Fibroblast of the conjunctiva (primary cell): Measurements from ENCODE around the gene SPACA4.

Experiments used
- DNase-seq: peaks from one replicate; pipeline ENCODE4 v3.0.0-alpha.2; 2010; ENCODE audit warnings: low read depth

Gene SPACA4

DNA sequence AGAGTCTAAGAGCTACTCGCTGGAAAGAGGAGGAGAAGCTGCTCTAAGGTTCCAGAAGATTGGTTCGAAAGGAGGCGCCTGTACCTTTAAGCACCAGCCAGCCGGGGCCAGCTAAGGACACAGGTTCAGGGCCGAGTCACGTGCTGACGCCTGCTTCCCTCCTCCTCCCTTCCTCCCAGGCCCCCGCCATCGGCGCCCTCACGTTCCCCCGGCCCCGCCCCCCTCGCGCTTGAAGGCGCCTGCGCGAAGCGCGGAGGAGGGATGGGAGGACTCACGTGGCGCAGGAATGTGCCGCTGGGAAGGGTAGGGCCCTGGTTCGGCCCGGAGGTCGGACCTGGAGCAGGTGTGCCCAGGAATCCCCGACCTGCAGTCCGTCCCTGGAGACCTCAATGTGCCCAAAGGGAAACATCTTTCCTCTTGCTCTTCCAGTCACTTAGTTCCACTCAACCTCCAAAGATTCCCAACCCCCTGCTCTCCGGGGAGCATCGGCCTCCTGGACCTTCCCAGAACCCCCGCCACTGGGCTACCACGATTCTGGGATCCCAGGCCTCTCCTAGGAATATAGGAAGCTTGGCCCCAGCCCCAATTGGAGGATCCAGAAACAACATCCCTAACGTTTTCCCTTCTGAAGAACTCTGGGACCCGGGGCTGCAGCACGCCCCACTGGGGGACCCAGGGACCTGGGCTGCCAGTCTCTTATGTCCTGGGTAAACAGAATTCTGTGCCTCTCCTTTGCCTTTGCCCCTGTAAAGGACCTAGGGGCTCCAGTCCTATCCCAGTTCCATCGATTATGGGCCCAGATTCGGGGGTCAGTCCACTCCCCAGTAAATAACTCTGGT, 28.1 kb downstream of the SPACA4 start:
- peak; percentile 95 for DNase-seq

DNA sequence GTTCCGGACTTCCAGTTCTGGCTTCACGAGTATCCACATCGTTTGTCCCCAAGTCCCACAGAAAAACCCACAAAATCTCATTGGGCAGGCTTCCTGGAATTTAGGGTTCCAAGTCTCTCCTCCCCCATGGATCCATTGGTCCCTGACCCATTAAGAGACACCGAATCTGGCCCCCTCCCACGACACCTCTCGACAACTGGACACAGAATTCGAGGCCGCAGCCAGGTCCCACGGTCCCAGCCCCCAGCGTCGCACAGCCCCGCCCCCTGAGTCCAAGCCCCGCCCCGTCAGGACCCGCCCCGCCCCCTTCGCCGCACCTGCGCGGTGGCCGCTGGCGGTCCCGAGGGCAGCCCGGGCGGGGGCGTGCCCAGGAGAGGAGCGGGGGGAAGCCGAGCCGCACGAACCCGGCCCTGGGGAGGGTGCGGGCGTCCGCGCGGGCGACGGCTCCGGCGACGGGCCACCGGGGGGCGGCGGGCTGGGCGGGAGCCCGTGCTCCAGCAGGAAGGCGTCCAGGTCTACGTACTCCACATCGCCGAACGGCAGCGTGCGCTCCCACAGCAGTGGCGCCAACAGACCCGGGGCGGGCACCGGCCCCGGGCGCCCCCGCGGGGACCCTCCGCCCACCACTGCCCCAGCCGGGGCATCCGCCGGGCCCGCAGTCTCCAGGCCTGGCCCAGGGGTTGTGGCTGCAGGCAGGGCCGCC, 28.9 kb downstream of the SPACA4 start:
- no peak for DNase-seq

DNA sequence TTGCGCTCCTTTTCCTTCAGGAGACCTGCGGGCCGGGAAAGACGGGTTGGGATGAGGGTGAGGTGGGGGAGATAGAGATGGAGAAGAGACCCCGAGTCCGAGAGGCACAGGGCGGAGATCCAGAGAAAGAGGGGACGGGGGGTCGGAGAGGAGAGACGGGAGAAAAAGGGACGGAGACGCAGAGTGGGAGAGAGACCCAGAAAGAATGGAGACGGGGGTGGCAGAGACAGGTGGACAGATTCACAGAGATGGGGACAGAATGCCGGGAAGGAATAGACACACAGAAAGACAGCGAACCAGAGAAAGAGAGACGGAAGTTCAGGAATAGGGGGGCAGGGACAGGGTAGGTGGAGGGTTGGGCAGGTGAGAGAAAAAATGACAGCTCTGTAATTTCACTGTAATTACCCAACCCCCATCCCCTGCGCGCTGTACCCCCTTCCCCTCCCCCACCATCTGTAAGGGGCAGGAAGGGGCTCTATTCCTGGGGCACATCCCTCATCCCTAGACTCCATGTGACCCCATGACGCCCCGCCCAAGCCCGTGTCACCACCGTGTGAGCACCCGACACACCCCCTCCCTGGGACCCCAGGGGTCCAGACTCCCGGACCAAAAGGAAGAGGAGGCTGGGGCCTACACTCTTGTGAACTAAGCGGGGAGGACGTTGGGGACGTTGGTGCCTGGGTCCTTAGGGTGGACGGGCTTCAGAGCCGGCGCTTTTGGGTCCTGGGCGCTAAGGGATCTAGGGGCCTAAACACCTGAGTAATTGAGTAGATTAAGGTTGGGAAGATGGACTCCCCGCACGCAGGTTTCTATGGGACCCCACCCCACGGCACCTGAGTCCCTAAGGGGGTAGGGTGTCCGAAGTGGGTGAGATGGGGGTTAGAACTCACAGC, 29.7 kb downstream of the SPACA4 start:
- no peak for DNase-seq

DNA sequence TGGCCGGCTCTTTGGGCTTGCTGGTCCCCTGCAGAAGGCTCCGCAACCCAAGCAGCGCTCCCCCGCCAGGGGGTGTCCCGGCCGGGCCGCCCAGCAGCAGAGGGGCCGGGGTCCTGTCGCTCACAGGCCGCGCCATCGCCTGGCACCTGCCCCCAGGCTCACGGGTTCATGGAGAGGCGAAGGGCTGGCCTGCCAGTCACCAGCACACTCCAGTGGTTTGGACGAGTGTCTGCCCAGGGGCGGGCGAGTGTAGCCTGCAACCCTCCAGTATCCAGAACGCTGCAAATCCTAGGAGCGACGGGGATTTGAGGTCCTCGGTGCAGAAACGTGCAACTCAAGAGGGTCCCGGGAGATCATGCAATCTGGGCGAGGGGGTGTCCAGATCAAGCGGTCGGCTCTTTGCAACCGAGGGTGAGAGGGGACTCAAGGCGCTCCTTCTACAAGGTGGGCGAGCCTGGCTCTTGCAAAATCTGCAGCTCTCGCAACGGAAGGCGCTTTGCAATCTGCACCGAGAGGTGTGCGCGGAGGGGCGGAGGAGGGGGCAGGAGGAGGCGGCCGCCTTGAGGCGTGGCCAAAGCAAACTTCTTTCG, 30.4 kb downstream of the SPACA4 start, which contains the start of gene DBP:
Gene DBP, minus strand, starts transcription at position 521 of the 590 bp plus-strand sequence. Its CDS starts 385 bp downstream, at position 136.
- no peak for DNase-seq

DNA sequence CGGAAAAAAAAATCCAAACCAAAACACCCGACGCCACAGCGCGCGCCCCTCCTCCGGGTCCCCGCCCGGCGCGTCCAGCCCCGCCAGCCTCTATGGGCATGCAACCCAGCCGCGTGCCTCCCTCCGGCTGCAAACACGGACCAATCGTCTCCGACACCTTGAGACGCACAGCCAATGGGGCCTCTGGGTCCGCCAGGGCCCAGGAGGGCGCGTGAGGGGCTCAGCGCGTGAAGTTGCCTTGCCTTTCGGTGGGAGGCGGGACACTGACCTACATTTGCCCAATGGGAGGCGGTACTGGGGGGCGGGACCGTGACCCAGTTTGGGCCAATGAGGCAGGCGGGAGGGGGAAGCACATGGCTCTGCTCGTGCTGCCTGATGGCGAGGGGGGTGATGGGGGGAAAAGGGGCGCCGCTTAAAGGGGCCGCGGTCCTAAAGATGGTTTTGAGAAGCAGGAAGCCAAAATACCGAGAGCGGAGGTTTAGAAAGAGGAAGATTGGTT, 31.0 kb downstream of the SPACA4 start:
- peak; percentile 98 for DNase-seq

DNA sequence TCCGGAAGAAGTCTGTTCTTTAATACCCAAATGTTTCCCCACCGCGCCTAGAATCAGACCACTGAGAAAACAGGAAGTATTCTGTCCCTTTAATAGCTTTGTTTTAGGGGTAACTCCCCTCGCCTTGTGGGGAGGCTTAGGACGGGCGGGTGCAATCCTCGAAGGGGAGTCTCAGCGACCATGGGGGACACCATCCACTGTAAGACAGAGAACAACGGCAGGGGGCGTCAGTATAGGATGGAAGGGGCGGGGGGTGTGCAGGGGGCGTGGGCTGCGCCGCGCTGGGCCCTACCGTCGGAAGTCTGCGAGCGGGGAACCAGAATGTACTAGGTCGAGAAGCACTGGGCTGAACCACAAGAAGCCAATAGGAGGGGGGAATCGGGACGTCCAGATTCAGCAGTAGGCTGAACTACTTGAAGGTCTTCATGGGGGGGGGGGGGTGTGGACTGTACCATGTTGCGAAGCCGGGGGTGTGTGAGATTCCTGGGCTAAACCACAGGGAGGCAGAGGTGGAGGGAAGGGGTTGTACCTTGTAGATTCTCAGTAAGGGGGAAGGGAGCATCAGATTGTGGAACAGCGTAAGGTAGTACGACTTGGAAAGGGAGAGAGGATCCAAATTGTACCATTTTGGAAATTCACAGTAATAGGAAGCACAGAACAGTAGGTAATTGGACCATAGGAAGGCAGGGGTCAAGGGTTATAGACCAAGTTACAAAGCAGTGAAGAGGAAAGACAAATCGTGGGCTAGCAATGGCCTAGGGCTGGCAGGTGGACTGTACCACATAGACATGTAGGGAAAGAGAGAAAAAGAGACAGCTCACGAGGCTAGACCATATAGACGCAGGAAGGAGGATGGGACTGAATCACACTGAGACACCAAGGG, 31.6 kb downstream of the SPACA4 start:
- DNase-seq = peak; percentile 94

DNA sequence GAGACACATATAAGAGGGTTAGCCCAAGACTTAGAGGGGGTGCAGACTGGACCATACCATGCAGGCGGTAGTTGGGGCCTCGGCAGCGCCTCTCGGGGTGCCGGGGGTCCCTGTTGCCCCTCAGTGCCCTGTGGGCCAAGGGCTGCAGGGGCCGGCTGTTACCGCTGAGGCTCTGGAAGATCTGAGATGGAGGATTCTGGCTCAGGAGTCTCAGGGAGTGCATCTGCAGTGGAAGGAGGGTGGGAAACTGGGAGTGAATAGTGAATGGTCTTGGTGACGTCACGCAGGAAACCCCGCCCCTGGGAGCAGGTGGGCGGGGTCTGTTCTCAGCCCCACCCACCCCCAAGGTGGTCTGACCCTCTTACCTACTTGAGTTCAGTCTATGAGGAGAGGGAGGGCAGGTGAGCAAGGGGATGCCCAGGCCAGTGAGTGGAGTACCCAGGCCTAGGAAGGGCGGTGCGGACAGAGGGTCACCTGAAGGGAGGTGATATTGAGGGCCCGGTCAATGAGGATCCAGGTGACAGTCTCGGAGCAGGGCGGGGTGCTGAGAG, 32.4 kb downstream of the SPACA4 start:
- DNase-seq = no peak

DNA sequence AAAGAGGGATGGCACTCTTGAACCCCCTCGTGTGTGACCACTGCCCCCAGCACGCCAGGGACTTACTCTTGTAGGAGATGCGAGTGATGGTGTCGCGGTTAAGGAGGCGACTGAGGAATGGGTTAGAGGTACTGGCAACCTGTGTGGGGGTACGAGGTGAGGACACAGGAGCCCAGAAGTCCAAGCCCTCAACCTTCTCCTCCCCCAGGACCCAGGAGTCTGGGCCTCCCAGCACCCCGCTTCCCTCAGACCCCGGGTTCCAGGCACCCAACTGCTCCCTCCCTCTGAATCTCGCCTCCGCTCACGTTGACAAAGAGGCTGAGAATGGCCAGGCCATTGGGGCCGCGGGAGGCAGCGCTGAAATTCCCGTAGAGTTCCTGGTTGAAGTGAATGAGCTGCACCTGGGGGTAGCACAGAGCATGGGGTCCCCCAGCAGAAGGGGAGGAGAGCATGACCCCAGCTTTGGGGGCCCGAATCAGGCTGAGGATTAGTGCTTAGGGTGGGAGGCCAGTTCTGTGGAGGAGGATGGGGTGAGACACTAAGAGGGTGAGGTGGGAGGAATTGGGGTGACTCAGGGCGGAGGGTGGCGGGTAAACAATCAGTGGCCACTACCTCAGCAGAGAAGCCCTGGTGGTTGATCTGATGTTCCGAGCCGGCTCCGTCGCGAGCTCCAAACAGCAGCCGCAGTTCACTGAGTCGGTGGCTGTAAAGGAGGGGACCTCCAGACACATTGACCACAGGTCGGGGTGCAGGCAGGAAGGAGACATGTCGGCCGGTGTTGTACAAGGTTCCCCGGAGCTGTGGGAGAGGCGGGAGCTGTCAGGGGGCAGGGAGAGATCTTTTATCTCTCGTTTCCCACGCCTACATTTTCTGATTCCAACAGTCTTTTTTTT, 33.2 kb downstream of the SPACA4 start:
- no peak for DNase-seq

DNA sequence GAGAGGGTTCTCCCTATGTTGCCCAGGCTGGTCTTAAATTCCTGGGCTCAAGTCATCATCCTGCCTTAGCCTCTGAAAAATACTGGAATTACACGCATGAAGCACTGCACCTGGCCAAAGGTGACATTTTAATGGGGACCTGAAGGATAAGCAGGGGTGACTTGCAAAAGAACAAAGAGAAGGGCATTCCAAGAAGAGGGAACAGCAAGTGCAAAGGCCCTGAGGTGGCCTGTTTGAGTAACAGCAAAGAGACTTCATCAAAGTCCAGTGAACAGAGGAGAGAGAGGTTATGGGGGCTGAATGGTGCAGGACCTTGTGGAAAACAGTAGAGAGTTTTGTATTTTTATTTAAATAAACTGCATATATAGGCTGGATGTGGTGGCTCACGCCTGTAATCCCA, 35.3 kb downstream of the SPACA4 start:
- no peak for DNase-seq

DNA sequence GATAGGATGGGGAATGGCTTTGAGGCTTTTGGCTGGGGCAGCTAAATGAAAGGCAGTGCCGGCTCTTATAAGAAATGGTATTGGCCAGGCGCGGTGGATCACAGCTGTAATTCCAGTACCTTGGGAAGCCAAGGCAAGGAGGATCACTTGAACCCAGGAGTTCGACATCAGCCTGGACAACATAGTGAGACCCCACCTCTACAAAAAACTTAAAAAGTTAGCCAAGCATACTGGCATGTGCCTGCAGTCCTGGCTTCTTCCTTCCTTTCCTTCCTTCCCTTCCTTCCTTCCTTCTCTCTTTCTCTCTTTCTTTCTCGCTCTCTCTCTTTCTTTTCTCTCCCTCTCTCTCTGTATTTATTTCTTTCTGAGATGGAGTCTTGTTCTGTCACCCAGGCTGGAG, 36.3 kb downstream of the SPACA4 start:
- no peak for DNase-seq

DNA sequence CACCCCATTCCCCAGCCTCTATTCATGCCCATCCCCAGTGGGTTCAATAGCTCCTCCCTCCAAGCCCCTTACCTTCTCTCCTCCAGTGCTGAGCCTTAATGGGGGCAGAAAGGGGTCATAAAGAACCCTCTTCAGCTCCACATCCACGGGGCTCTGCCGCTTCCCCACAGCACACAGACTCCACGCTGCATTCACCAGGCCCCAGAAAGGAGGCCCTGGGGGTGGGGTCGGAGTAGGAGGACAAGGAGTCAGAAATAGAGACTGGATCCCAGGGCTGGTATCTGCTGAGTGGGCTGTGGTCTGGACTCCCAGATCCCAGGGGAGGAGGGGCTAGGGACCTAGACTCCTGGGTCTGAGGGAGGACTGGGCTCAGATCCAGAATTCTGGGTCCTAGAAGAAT, 37.8 kb downstream of the SPACA4 start:
- no peak for DNase-seq

DNA sequence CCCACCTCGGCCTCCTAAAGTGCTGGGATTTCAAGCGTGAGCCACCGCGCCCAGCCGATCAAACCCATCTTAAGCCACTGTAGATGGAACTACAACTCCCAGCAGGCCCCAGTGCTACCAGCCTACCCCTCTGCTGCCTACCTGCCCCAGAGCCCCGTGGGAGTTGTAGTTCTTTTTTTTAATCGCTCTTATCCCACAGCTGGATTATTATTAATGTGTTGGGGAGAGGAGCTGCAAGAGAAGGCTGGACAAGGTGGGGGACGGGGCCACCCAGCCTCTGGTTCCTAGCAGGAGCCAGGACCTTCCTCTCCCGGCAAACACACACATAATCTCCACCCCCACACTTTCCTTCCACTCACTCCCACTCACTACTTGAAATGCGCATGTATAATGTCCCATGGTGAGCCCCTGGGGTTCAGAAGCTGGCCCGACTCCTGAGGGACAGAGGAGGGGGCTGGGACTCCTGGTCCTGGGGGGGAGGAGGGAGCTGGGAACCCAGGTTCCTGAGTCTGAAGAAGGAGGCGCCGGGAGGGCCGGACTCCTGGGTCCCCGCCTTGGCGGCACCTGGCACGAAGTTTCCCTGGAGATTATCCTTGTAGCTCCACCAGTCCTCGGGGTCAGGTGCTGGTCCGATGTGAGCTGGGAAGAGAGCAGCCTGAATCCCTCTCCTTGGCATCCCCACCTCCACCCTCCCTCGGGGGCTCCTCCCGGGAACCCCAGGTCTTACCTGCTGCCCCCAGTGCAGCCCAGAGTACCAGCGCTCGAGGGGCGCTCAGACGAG, 38.5 kb downstream of the SPACA4 start:
- peak; percentile 57 for DNase-seq

DNA sequence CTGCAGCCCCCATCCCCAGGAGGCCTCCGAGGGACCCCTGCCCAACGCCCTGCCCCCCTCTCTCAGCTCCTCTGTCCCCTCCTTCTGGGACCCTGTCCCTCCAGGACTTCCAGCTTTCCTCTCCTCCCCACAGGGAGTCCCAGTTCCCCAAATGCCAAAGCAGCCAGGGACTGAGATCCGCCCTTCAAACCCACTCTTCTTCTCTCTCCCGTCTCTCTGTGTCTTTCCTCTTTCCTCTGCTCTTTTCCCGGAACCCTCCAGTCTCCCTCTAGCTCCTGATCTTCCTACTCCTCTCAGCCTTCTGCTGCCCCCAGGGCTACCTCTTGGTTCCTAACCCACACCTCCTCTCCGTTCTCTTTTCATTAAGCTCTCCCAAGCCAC, 39.1 kb downstream of the SPACA4 start:
- DNase-seq = no peak

DNA sequence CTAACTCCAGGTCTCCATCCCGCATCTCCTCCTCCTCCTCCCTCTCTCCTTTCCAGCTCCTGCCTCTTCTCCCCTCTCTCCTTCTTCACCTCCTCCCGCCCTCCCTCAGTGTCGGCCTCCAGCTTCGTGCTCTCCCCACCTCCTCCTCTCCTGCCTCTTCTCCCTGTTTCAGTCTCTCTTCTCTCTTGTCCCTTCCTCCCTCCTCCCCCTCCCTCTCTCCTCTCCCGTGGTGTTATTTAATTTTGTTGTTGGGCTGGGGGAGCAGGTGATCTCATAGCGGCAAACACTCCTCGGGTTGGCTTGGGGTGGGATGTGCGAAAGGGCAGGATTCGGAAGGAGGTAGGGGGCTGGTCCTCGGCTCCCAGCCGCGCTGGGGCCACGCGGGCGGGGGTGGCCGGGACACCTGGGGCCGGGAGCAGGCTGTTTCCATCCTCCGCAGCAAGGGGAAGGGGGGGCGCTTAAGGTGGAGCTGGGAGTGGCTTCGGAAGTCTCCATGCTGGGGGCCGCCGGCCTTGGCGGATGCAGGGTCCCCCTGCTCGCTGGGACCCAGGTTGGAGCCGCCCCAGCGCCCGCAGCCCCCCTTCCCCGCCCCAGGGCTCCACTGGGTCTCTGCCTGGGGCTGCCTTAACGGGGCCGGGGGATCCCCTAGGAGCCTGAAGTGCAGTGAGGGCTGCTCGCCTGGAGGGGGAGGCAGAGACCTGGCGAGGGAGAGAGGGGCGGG, 39.6 kb downstream of the SPACA4 start, which contains the start of gene CA11:
Gene CA11, minus strand, starts transcription at position 187 of the 721 bp plus-strand sequence. CDS start 555 bp downstream, outside the sequence.
- no peak for DNase-seq

DNA sequence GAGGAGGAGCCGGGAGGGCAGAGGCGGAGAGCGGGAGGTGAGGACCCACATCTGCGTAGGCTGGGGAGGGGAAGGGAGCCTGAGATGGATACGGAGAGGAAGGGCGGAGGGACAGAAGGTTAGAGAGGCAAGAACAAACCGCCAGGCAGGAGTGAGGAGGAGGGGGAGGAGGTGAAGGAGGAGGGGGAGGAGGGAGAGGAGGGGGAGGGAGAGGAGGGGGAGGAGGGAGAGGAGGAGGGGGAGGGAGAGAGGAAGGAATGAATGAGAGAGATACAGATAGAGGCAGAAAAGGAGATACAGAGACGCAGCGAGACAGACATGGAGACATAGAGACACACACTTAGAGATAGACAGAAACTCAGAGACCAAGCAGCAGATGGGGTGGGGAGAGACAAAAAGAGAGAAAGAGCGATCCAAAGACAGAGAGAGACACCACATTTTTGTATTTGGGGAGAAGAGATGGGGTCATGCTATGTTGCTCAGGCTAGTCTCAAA, 40.2 kb downstream of the SPACA4 start:
- peak; percentile 55 for DNase-seq

DNA sequence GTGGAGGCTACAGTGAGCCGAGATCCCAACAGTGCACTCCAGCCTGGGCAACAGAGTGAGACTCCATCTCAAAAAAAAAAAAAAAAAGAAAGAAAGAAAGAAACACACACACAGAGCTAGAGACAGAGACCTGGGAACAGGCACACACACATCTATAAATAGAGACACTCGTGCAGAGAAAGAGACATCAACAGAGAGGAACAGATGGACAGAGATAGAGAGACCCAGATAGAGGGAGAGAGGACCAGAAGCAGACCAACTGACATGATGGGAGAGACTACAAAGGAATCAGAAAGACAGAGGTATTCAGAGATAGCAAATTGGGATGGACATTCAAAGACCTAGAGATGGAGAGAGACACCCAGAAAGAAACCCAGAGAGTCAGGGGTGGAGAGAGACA, 41.6 kb downstream of the SPACA4 start:
- no peak for DNase-seq

DNA sequence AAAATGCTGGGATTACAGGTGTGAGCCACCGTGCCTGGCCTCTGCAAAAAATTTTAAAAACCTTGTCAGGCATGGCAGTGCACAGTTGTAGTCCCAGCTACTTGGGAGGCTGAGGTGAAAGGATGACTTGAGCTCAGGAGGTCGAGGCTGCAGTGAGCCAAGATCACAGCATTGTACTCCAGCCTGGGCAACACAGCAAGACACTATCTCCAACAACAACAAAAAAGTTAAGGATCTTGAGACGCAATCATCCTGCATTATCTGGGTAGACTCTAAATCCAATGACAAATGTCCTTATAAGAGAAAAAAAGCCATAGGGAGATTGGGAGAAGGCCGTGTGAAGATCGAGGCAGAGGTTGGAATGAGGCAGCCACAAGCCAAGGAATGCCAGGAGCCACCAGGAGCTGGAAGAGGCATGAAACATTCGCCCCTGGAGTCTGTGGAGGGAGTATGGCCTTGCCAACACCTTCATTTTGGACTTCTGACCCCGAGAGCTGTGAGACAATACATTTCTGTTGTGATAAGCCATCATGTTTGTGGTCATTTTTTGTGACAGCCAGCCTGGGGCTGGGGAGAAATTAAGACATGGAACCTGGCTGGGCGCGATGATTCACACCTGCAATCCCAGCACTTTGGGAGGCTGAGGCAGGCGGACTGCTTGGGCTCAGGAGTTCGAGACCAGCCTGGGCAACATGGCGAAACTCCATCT, 44.6 kb downstream of the SPACA4 start:
- DNase-seq = no peak
